HuH-7.5 (cell line): ENCODE measurements around the gene BTAF1.

Source experiments
- DNase-seq: peaks from one replicate; pipeline ENCODE4 v3.0.0; 2011; ENCODE audit warnings: low spot score

Gene BTAF1

DNA sequence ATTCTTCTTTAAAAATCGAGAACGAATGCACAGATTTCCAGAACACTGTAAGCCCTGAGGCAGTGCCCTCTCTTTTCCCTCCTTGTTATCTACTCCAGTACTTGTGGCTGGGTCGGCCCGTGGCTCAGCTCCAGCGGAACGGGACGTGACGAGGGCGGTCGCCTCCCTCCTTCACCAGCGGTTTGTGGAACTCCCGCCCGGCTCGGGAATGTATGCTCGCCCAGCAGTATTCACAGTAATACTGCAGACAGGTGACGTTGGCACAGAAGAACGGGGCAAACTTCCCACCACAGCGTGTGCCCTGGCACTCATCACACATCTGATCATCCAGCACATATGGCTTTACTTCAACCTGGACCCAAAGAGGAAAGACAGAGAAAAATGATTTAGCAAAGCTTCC is 128.5 kb downstream of the BTAF1 start:
- no peak for DNase-seq

DNA sequence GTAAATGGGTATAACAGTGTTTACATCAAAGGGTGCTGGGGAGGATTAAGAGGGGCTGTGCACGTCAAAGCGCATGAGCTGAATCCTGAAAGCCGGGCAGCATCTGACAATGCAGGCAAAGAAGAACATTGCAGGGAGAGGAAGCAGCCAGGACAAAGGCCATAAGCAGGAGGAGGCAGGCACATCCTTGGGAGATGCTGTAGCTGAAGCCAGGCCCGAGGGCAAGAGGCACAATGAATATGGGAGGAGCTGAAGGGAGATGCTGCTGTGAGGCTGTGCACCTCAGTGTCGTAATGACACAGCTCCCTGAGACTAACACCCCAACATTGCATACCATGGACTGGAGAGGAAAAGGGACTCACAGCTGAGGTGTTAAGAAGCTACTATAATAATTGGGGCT is 129.2 kb downstream of the BTAF1 start:
- no peak for DNase-seq

- no peak for DNase-seq
These were observed 131.2 kb downstream of the BTAF1 start for GRCh38 chr10:92054807-92055206.

DNA sequence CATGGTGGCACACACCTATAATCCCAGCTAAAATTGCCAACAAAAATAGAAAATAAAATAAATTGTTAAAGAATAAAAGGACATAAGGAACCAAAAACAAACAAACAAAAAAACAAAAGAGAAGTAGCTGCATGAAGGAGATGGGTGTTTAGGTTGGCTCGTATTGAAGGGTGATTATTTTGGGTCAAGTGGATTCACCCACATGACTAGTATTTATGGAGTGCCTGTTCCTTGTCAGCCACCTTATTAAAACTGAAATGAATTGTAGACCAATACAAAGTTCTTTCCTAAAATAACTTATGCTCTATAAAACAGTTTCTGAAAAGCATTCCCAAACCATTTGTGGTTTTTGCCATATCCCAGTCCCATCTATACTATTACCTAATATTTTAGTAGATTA is 138.7 kb downstream of the BTAF1 start:
- no peak for DNase-seq

DNA sequence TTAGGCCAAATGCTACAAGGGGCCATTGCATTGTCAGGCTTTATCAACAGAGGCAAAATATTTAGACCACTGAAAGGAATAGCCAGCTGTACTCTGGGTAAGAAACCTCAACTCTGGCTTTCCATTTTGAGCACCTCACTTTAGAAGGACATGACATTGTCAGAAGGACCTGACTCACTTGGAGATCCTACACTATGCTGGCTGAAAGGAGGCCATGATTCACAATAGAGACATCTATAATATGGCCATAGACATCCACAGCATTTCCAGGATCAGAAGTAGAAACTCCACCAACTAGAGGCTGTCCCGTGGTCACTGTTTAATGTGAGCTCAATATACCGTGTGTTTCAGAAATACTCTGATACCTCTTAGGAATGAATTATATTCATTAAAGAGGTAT is 140.9 kb downstream of the BTAF1 start:
- DNase-seq, result no peak

GRCh38 chr10:92066386-92066785 is 142.8 kb downstream of the BTAF1 start:
- no peak for DNase-seq

- no peak for DNase-seq
These were observed 145.3 kb downstream of the BTAF1 start for GRCh38 chr10:92068900-92069299.

GRCh38 chr10:92074126-92074887 is 150.7 kb downstream of the BTAF1 start:
- no peak for DNase-seq

- DNase-seq, result no peak
These were observed 152.3 kb downstream of the BTAF1 start for GRCh38 chr10:92075829-92076228.

- DNase-seq, result no peak
These were observed 153.2 kb downstream of the BTAF1 start for GRCh38 chr10:92076722-92077121.

DNA sequence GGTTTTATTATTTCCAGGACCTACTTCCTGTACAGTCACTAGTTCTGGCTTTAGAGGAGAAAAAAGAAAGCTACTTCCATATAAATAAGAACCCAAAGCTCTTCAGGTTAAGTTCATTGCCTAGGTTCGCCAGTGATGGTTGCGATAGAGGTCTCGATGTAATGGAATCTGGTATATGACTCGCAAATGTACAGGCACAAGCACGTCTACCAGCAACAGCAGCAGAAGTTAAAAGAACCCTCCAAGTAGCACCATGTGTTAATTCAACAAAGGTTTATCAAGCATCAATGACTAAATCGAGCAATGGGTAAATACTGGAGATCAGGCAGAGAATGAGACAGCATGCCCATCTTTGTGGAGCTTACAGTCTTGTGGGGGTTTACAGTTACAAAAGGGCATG is 155.4 kb downstream of the BTAF1 start:
- DNase-seq, result no peak
